Gastroesophageal sphincter (tissue), 4 donors: ENCODE measurements around the gene DYNLL2. TPM values are rescaled to one million over a fixed set of nuclear protein-coding genes. Genes with fewer than 3 reads are reported as not detected.
"Not testable (repeated sequence)": the region's sequence is repeated elsewhere in the genome, so short reads cannot be mapped to it uniquely, and the experiment has no call there.

Experiments
- ATAC-seq: fragments of 150-250 bp; one replicate; pipeline ENCODE4 v1.9.1; 2016; ENCODE audit warnings: mild to moderate bottlenecking, moderate library complexity
- H3K27ac ChIP-seq, 4 donors: fragments of 200-600 bp; sonication (generic) in 3 of 4; 1 replicate in 3 of 4; 2 replicates in 1 of 4; pipeline ENCODE4 v1.5.1; 2016 to 2019
- H3K27me3 ChIP-seq: fragments of 200-600 bp; sonication (generic); one replicate; pipeline ENCODE4 v1.5.1; 2019
- H3K36me3 ChIP-seq, 2 donors: fragments of 200-600 bp; sonication (generic); one replicate each; pipeline ENCODE4 v1.5.1; 2019; ENCODE audit warnings: control low read depth in 1 of 2
- H3K4me1 ChIP-seq, 3 donors: fragments of 200-600 bp; sonication (generic); 1 replicate in 2 of 3; 2 replicates in 1 of 3; pipeline ENCODE4 v1.5.1; 2016 to 2019; ENCODE audit warnings: control low read depth in 2 of 3
- H3K4me3 ChIP-seq, 2 donors: fragments of 200-600 bp; sonication (generic); one replicate each; pipeline ENCODE4 v1.5.1; 2019; ENCODE audit warnings: mild to moderate bottlenecking in 1 of 2, moderate library complexity in 1 of 2
- H3K9me3 ChIP-seq, 3 donors: fragments of 200-600 bp; sonication (generic); one replicate each; pipeline ENCODE4 v1.5.1; 2017 to 2019; ENCODE audit warnings: control low read depth in 2 of 3
- CTCF ChIP-seq, 4 experiments: fragments of 200-600 bp in 2 of 4; fragments of 450-650 bp in 2 of 4; sonication (generic) in 1 of 4; IDR thresholded peaks; one replicate each; pipeline ENCODE4 v1.5.1; 2017 to 2019; ENCODE audit warnings: antibody characterized with exemption in 4 of 4, mild to moderate bottlenecking in 2 of 4, moderate library complexity in 2 of 4
- EP300 ChIP-seq: sonication (generic); formaldehyde crosslinking; IDR thresholded peaks from one replicate; pipeline ENCODE4 v1.6.1; 2017; ENCODE audit warnings: antibody characterized with exemption, mild to moderate bottlenecking
- POLR2A ChIP-seq, 2 donors: fragments of 450-650 bp; IDR thresholded peaks; one replicate each; pipeline ENCODE4 v1.6.1; 2017; ENCODE audit warnings: antibody characterized with exemption in 2 of 2, mild to moderate bottlenecking in 2 of 2, moderate library complexity in 1 of 2
- POLR2AphosphoS5 ChIP-seq: sonication (generic); formaldehyde crosslinking; IDR thresholded peaks from one replicate; pipeline ENCODE4 v1.6.1; 2017; ENCODE audit warnings: antibody characterized with exemption
- WGBS, 2 donors: methylation state at CpG; one replicate each; pipeline ENCODE4 v1.1.5; 2018; ENCODE audit warnings: low coverage in 1 of 2; 5-methylcytosine and 5-hydroxymethylcytosine counted together
- total RNA-seq, 4 donors: library from RNA; depleted of rRNA; stranded (reverse); fragments of >200 nt; gene quantifications; one replicate each; pipeline ENCODE4 v1.1.0, GENCODE V29; 2016

The DYNLL2 gene
- total RNA-seq, 4 donors from 2014 or later, result 26.1 to 38.2 (median 31.3) TPM

DNA sequence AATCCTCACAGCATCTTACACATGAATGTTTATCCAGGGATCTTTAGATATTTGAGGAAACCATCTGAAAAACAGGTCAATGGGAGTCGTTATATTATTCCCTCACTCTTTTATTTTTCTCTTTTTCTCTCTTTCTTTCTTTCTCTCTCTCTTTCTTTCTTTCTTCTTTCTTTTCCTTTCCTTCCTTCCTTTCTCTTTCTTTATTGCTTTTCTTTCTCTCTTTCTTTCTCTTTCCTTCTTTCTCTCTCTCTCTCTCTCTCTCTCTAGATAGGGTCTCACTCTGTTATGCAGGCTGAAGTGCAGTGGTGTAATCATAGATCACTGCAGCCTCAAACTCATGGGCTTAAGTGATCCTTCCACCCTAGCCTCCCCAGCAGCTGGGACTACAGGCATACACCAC is 44.6 kb downstream of the DYNLL2 start:
- Histone ChIP-seq H3K27ac (no peak overlapping the region), H3K9me3 (no peaks in the 10 kb centered on the region), H3K27me3 (peaks cover 45% of the 10 kb centered on the region), H3K4me3 (no peak overlapping the region), H3K4me1 (no peaks in the 10 kb centered on the region), H3K36me3 (no peaks in the 10 kb centered on the region)
- 40 to 54% methylated on average over 1 of the region's 1 CpG for WGBS, 2 donors
- no peak for ATAC-seq
- TF ChIP-seq EP300 (no peak), POLR2A (IDR thresholded peaks at IDR 0.05) (no peak), POLR2AphosphoS5 (no peak), CTCF (IDR thresholded peaks at IDR 0.05) (no peak)

- Histone ChIP-seq H3K9me3 (peaks cover 0 to 19% (median 0%) of the 10 kb centered on the region in 3 donors), H3K27me3 (peaks cover 60% of the 10 kb centered on the region)
- H3K27ac ChIP-seq, H3K4me1 ChIP-seq, H3K4me3 ChIP-seq, H3K36me3 ChIP-seq, ATAC-seq: not testable (repeated sequence)
- 89 to 94% methylated on average over 4 to 5 of the region's 5 CpGs for WGBS, 2 donors
Measured at GRCh38 chr17:58132697-58133096, 49.5 kb downstream of the DYNLL2 start.

DNA sequence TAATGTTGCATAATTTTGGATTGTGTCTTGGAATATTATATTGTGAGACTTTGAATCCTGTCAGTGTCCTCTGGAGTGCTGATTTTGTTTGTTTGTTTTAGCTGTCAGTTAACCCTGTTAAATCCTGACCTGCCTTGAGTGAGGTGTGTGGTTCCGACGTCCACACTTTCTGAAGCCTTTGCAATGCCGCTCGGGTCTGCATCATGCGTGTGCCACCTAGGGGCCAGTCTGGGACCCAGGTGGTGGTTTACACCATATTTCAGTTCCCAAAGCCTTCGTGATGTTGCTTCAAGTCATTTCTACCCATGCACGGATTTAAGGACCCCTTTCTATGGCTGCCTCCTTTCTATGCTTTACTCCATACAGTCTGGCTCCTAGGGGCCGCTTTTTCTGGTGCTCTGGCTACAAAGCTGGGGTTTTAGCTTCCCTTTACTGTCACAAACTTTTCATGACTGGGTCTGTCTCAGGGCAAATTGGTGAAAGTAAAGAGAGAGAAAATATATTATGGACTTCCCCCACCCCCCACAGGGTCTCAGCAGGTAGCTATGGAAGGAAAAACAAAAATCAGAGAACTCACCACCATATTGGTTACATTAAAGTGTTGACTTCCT is 53.6 kb downstream of the DYNLL2 start:
- TF ChIP-seq CTCF (IDR thresholded peaks at IDR 0.05) (no peak), POLR2A (IDR thresholded peaks at IDR 0.05) (no peak), POLR2AphosphoS5 (no peak), EP300 (no peak)
- Histone ChIP-seq H3K27me3 (peaks cover 41% of the 10 kb centered on the region), H3K4me1 (no peaks in the 10 kb centered on the region), H3K9me3 (peaks cover 0 to 19% (median 0%) of the 10 kb centered on the region in 3 donors), H3K4me3 (no peak overlapping the region), H3K27ac (no peak overlapping the region), H3K36me3 (no peaks in the 10 kb centered on the region)
- no peak for ATAC-seq
- WGBS, 2 donors, result 40 to 41% methylated on average over 1 to 7 of the region's 8 CpGs

DNA sequence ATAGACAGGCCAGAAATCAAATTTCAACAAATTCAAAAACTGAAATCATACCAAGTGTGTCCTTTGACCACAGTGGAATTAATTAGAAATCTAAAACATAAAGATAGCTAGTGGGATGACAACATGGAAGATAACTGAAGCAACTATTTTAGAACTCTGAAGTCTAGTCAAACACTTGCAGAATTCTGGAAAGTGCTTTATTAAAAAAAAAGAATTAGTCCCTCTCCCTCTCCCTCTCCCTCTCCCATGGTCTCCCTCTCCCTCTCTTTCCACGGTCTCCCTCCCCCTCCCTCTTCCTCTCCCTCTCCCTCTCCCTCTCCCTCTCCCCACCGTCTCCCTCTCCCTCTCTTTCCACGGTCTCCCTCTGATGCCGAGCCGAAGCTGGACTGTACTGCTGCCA is 58.3 kb downstream of the DYNLL2 start:
- ATAC-seq, result no peak
- Histone ChIP-seq H3K9me3 (peaks cover 0 to 35% (median 2%) of the 10 kb centered on the region in 3 donors), H3K4me3 (no peak overlapping the region), H3K4me1 (no peaks in the 10 kb centered on the region), H3K27ac (no peak overlapping the region), H3K36me3 (no peaks in the 10 kb centered on the region), H3K27me3 (peaks cover 12% of the 10 kb centered on the region)
- WGBS, 2 donors, result 50% methylated on average over 2 of the region's 5 CpGs; no CpG with 5 or more reads in 1 of the 2 donors
- TF ChIP-seq CTCF (IDR thresholded peaks at IDR 0.05), result no peak
- TF ChIP-seq POLR2AphosphoS5, result no peak
- no peak for TF ChIP-seq POLR2A (IDR thresholded peaks at IDR 0.05)
- TF ChIP-seq EP300, result no peak

- not testable (repeated sequence) for H3K4me3 ChIP-seq, H3K4me1 ChIP-seq, H3K27me3 ChIP-seq, H3K27ac ChIP-seq, H3K36me3 ChIP-seq, ATAC-seq
- peaks cover 0 to 29% (median 2%) of the 10 kb centered on the region in 3 donors for H3K9me3 ChIP-seq
- 100% methylated on average over 1 of the region's 4 CpGs for WGBS, 2 donors
Measured at GRCh38 chr17:58143335-58143734, 60.1 kb downstream of the DYNLL2 start.

DNA sequence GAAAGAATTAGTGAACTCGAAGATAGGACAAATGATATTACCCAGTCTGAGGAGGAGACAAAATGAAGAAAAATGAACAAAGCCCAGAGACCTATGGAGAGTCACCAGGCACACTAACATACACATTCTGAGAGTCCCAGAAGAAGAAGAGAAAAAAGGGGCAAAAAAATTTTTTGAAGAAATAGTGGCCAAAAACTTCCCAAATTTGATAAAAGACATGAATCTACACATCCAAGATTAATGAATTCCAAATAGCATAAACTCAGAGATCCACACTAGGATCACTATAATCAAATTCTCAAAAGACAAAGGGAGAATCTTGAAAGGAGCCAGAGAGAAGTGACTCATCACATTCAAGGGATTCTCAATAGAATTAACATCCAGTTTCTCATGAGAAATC is 61.6 kb downstream of the DYNLL2 start:
- TF ChIP-seq POLR2A (IDR thresholded peaks at IDR 0.05), result no peak
- no peak for TF ChIP-seq EP300
- TF ChIP-seq CTCF (IDR thresholded peaks at IDR 0.05), result no peak
- no peak for TF ChIP-seq POLR2AphosphoS5
- Histone ChIP-seq H3K27ac (no peak overlapping the region), H3K9me3 (peaks cover 0 to 29% (median 2%) of the 10 kb centered on the region in 3 donors), H3K36me3 (no peaks in the 10 kb centered on the region), H3K4me1 (no peaks in the 10 kb centered on the region), H3K27me3 (peaks cover 17% of the 10 kb centered on the region), H3K4me3 (no peak overlapping the region)
- ATAC-seq, result no peak
- 71 to 85% methylated on average over 1 of the region's 1 CpG for WGBS, 2 donors
